H4 (cell line): ENCODE data around the gene BDNF. TPM values are rescaled to one million over a fixed set of nuclear protein-coding genes. Genes with fewer than 3 reads are reported as not detected.

ENCODE experiments used
- DNase-seq: peaks from one replicate; pipeline ENCODE4 v3.0.0-alpha.2; 2015; ENCODE audit warnings: low spot score
- total RNA-seq: library from RNA; depleted of rRNA; stranded (reverse); fragments of >200 nt; shearing (Covaris generic); gene quantifications from 2 replicates; pipeline ENCODE4 v1.2.3, GENCODE V29; 2014

BDNF gene
- total RNA-seq, 1 experiment from 2014 or later, result 16.1 TPM

DNA sequence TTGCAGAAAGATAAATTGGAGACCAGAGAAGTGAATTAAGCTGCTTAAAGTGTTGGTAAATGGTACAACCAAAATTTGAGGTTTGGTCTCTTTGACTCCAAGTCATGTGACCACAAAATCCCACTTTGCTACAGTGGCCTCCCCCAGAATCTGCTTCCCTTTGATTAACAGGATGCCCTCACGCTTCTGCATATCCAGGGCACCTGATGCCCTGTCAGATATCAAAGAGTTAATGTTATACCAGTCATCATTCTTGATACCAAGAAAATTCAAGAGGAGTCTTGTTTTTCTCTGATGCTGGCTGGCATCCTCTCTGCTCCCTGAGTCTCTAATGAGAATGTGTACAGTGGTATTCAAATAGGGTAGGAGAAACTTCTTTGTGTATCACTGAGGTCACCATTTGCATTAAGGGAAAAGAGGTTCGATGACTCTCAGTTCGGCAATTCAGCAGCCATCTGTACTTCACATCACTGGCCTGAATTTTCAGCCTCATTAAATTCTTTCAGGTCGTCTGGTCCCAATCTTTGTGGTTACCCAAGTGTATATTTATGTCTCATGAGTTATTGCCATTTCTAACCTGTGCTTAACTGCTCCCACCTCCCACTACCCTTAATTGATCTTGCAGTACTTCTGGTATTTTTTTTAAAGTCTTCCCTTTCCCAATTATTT lies 73.9 kb downstream of the BDNF start:
- DNase-seq, result no peak

DNA sequence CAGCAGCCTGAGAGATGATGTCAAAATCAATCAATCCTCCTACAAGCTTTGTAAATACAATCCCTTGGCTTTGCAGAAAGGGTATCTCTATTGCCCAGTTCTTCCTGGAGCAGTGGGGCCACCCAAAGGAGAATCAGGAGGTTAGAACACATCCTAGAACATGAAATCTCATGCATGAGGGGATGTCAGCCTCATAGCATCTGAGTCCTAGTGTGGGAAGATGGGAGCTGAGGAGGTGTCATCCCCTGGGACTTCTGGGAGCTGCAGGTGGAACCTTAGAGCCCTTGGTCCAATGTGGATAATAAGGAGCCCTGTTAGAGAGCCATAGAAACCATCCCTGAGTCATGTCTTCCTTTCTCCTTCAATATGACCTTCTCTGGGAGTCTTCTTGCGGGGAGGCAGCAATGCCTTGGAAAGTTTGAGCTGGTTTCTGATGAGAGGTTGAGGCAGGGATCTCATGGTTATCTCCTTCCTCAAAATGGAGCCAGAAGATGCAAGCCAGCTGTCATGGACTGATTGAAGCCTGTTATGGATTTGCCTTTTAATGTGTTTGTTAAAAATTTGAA lies 74.8 kb downstream of the BDNF start:
- DNase-seq, result no peak

DNA sequence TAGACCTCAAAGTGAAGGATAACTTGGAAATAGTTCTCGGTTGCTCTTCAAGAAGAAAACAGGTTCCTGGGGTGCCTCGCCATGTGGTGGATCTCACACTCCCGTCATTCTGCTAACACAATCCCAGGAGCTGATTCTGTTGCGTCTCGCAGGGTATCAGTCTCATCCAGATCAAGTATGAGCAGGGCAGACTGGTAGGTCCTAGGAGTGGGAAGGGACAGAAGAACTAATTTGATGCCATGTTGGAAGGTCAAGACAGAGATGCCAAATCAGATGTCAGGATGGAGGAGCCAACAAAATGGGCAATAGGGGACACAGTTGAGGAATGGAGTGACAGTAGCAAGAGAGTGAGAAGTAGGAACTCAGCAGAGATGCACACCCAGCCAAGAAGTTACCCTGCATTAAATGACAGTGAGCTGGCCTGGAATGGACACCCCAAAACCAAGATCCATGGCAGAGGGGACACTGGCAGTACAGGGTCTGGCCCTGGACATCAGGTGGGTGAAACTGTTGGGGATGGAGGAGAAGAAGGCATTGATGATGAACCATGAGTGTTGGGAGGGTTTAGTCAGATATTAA lies 76.2 kb downstream of the BDNF start:
- no peak for DNase-seq

DNA sequence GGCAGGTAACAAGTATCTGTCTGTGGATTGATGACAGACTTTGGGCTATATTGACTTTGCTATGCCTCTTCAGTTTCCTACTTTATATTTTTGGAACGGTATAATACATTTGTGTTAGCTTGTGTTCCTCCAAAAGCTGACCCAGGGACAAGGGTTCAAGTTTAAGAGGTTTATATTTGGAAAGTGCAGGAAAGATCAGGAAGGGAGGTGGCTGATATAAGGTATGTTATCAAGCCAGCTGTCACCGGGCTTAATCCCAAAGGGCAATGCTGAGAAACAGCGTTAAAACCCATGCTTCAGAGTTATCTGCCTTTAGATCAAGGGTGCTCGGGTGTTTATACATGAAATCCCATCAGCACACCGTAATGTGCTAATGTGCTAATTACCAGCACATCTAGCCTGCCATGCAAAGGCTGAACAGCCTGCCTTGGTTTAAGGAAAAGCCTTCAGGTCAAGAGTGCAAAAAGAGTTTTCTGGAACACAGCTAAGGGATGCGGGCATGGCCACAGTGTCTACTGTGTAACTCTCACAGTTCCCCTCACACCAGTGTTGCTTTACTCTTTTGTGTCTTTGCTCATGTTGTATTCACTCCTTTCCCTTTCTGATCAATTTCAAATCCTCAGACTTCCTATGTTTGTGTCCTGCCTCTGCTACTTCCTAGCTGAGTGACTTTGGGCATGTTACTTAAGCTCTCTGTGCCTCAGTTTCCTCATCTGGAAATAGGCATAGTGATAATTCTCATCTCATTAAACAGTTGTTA lies 77.5 kb downstream of the BDNF start:
- no peak for DNase-seq

DNA sequence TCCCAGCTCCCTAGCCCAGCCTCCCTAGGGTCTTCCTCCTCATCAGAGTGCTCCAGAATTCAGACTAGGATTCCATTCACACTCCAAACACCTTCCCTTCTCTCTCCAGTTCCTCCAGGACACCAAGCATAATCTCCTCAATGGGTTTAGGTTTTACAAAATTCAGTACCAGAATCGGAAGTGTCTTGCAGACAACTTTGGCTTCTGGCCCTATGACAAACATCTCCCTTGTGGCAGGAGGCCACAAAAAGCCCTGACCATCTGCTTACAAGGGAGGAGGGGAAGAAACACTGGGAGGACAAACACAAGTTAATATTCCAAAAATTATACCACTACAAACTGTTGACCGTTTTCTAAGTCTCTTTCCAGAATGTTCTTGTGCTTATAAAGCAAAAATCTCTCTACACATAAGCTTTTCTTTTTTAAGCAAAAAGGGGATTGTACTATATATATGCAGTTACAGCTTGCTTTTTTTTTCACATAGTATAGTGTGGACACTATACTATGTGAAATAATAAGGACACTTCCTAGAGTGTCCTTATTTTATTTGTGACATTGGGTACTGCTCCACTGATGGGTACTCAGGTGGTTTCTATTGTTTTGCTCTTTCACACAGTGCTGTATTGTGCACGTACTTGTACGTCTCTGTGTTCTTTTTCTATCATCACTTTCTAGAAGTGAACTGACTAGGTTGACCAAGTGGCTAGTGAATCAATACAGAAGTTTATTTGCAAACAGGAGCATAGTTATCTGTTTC lies 78.7 kb downstream of the BDNF start:
- DNase-seq, result no peak

- DNase-seq, result no peak
These were observed 80.4 kb downstream of the BDNF start for GRCh38 chr11:27619763-27620335.

GRCh38 chr11:27619039-27619574 lies 81.1 kb downstream of the BDNF start:
- no peak for DNase-seq

- no peak for DNase-seq
These were observed 81.9 kb downstream of the BDNF start for GRCh38 chr11:27618281-27618915.

- DNase-seq, result no peak
These were observed 83.5 kb downstream of the BDNF start for GRCh38 chr11:27616711-27617110.

GRCh38 chr11:27615833-27616232 lies 84.4 kb downstream of the BDNF start:
- no peak for DNase-seq

GRCh38 chr11:27614092-27614491 lies 86.2 kb downstream of the BDNF start:
- DNase-seq, result no peak

DNA sequence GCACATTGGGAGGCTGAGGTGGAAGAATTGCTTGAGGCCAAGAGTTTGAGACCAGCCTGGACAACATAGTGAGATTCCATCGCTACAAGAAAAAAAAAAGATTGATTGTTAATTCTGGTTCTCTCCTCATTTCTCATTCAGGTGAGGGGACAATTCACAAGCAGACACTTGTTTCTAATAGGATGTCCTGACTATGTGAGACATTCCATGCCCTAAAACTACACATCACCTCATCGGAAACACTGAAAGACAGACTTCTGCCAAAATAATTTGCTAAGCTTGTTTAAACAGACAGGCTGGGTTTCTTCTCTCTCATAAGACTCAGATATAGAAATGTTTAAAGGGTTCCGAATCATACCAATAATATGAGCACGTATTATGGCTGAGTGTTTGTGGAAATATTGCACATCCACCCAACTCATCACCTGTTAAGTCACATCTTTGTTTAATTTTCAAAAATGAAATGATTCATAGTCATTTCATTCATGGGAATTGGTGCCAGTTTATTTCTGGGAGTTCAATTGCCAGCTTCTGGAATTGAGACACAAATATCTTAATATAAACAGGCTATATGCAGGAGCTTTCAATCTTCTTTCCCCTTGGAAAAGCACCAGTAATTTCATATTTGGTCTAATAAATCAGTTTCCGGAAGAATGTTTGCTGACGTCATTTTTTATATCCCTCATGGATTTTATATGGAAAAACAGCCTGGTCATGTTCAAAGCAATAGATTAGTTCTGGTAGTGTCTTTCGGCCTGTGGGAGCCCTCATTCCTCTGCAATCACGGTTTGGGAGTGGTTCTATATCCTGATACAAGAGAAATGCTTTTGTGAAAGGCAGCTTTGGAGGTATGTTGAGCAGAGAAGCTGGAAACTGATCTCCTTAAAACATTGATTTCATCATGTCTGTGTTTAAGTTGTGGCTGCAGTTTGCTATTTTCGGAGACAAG lies 87.0 kb downstream of the BDNF start:
- no peak for DNase-seq

GRCh38 chr11:27611947-27612455 lies 88.3 kb downstream of the BDNF start:
- no peak for DNase-seq

DNA sequence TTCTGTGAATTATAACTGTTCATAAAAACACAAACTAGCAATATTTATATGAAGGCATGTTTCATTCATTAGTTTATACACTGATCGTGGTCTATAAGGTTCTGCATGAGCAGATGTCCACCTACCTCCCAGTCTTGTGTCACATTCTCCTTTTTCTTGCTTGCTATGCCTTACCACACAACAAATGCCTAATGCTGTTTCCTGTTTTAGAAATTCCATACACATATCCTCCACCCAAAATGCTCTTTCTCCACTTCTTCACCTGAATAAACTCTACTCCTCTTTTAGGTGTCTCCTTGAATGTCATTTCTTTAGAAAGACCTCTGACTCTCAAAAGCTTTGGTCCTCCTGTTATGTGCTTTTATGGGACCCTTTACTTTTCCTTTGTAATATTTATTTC lies 88.9 kb downstream of the BDNF start:
- no peak for DNase-seq

- DNase-seq, result no peak
These were observed 89.3 kb downstream of the BDNF start for GRCh38 chr11:27610946-27611345.

GRCh38 chr11:27610280-27610679 lies 90.0 kb downstream of the BDNF start:
- DNase-seq, result no peak

DNA sequence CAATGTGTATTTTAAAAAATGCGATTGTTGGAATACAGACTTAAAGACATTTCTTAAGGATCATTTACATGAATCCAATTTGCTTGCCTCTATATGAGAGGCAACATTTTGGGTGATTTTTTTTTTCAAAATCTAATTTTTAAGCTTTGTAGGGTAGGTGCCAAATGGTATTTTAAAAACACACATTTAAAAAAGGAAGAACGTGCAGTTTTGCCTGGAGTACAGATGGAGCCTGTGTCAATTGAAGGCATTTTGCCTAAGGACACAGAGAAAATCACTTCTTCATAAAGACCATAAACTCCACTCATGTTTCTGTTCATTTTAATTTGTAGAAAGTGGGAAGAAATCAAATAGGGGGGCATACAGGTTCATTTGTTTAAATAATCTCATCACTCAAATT lies 91.3 kb downstream of the BDNF start:
- no peak for DNase-seq

- no peak for DNase-seq
These were observed 94.8 kb downstream of the BDNF start for GRCh38 chr11:27605422-27605821.
